Measurements from ENCODE around the gene LYPD8.

The LYPD8 gene

DNA sequence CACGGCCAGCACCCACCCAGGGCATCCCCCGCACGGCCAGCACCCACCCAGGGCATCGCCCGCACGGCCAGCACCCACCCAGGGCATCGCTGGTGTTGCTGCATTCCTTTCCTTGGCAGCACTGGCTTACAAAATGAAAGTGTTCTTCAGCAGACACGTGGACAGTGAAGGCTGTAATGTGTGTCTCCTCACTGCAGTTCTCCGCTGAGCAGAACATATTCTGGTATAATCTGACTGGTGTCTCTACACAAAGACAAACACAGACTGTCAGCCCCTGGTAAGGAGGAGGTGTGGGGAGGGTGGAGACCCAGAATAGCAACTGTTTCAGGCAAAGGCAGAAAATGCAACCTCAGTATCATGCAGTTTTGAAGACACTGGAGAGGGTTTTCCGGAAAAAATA is 7.3 kb downstream of the LYPD8 start:
- TF ChIP-seq, protein P1, sequence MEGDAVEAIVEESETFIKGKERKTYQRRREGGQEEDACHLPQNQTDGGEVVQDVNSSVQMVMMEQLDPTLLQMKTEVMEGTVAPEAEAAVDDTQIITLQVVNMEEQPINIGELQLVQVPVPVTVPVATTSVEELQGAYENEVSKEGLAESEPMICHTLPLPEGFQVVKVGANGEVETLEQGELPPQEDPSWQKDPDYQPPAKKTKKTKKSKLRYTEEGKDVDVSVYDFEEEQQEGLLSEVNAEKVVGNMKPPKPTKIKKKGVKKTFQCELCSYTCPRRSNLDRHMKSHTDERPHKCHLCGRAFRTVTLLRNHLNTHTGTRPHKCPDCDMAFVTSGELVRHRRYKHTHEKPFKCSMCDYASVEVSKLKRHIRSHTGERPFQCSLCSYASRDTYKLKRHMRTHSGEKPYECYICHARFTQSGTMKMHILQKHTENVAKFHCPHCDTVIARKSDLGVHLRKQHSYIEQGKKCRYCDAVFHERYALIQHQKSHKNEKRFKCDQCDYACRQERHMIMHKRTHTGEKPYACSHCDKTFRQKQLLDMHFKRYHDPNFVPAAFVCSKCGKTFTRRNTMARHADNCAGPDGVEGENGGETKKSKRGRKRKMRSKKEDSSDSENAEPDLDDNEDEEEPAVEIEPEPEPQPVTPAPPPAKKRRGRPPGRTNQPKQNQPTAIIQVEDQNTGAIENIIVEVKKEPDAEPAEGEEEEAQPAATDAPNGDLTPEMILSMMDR (IDR thresholded peaks at IDR 0.05; ENCODE audit: insufficient read depth, low read length, missing control alignments): no peak
- POLR2A ChIA-PET: no interaction called here
- CTCF ChIA-PET: no interaction called here
- no peak for DNase-seq (ENCODE audit: low read depth, low spot score)
- H3K4me3 ChIP-seq (ENCODE audit: low read depth, low read length): no peak overlapping the region

DNA sequence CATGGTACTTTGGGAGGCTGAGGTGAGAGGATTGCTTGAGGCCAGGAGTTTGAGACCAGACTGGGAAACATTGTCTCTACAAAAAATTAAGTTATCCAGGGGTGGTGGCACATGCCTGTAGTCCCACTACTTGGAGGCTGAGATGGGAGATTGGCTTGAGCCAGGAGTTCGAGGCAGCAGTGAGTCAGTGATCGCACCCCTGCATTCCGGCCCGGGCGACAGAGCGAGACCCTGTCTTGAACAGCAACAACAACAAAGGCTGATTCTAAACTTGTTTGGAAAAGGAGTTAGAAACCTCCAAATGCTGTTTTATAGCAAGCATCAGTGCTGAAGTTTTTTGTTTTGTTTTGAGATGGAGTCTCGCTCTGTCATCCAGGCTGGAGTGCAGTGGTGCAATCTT is 14.7 kb downstream of the LYPD8 start:
- CTCF ChIA-PET: no interaction called here
- no peak overlapping the region for H3K4me3 ChIP-seq (ENCODE audit: low read depth, low read length)
- DNase-seq (ENCODE audit: low read depth, low spot score): no peak
- POLR2A ChIA-PET: no interaction called here
- TF ChIP-seq, protein P1 (IDR thresholded peaks at IDR 0.05; ENCODE audit: insufficient read depth, low read length, missing control alignments): no peak

DNA sequence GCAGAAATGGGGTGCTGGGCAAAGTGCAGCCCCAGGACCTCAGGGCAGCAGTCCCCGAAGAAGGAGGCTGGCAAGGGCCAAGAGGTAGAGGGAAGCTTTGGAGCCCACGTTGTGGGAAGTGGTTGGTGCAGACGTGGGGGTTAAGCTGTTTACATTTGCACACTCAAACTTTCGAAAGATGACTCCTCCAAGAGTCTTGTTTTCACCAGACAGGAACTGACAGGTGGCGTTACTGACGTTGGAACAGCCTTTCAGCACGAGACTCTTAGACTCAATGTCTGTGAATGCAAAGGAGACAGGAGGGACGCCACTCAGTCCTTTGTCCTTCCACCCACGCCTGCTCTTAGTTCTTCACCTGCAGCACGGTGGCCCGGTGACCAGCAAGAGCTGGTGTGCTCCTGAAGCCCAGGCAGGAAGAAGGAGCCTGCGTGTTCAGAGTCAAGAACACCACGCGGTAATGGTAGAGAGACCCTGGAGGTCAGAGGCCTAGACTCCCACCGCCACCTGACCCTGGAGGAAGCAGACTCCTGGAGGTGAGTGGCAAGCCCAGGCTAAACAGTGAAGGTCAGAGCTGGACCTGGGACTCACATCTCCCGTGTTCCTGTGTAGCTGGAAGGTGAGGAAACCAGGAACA is 15.9 kb downstream of the LYPD8 start:
- POLR2A ChIA-PET: no interaction called here
- TF ChIP-seq, protein P1 (IDR thresholded peaks at IDR 0.05; ENCODE audit: insufficient read depth, low read length, missing control alignments): no peak
- no peak overlapping the region for H3K4me3 ChIP-seq (ENCODE audit: low read depth, low read length)
- CTCF ChIA-PET: no interaction called here
- DNase-seq (ENCODE audit: low read depth, low spot score): no peak

DNA sequence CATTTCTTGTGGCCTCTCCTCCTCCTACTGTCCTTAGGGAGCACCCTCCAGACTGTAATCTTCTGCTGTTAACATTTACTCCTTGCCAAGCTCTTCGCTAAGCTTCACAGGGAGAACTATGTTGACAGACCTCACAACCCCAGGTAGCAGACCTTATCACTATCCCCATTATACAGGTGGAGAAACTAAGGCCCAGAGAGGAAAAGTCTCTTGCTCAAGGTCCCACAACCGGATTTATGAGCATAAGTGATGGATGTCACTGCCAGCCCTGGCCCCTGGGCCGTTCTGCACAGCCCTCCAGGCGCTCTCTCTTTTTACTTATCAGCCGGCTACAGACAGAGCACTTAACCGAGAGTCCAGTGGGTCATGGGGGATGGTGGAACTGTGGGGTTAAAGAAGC is 18.1 kb downstream of the LYPD8 start:
- POLR2A ChIA-PET: no interaction called here
- no peak for DNase-seq (ENCODE audit: low read depth, low spot score)
- H3K4me3 ChIP-seq (ENCODE audit: low read depth, low read length): no peak overlapping the region
- TF ChIP-seq, protein P1 (IDR thresholded peaks at IDR 0.05; ENCODE audit: insufficient read depth, low read length, missing control alignments): no peak
- CTCF ChIA-PET: no interaction called here

DNA sequence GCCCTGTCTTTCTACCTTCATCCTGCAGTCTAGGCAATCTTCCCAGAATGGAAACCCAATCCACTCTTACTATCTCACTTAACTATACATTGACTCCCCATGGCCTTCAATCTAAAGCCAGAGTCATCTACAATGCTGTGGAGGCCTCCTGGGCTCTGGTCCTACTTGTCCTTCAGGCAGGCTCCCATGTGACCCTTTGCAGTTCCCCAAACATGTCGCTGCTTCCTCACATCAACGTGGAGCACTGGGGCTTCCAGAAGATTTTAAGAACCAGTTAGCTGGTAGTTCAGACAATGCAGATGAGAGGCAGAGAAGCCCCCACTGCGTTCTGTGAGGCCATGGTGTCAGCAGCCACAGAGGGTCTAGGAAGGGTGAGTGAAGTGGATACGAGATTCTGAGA is 18.6 kb downstream of the LYPD8 start:
- ChIA-PET POLR2A (no interaction called here), CTCF (no interaction called here)
- DNase-seq (ENCODE audit: low read depth, low spot score): no peak
- H3K4me3 ChIP-seq (ENCODE audit: low read depth, low read length): no peak overlapping the region
- TF ChIP-seq, protein P1 (IDR thresholded peaks at IDR 0.05; ENCODE audit: insufficient read depth, low read length, missing control alignments): no peak

DNA sequence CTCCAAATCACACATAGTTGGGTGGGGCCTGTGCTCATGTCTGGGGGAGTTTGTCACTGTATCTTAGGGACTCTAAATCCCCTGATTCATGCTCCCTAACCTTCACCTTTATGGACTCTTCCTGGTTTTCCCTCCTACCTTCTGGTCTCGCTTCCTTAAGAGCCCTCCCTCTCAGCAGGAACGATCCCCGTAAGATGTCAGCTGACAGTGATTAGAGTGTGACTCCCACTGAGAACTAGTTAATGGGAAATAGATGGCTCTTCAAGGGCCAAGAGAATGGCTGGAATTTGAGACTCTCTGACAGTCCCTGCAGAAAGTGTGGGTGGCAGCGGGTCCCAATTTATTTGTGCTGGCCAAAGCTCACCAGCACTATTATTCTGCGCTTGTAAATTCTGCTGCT is 22.0 kb downstream of the LYPD8 start:
- CTCF ChIA-PET: no interaction called here
- no peak overlapping the region for H3K4me3 ChIP-seq (ENCODE audit: low read depth, low read length)
- TF ChIP-seq, protein P1 (IDR thresholded peaks at IDR 0.05; ENCODE audit: insufficient read depth, low read length, missing control alignments): no peak
- POLR2A ChIA-PET: no interaction called here
- DNase-seq (ENCODE audit: low read depth, low spot score): no peak
